WTC11 (cell line): ENCODE measurements around the gene DCBLD2. TPM values are rescaled to one million over a fixed set of nuclear protein-coding genes. Genes with fewer than 3 reads are reported as not detected.

Experiments
- ATAC-seq: fragments of 200-7000 bp; cut with Tn5 transposase; 2 replicates; pipeline ENCODE4 v1.10.0; 2021; ENCODE audit warnings: mild to moderate bottlenecking, moderate library complexity
- CTCF ChIA-PET: fragments of 300-600 bp; sonication (Branson Sonifier 250); formaldehyde crosslinking; loops from one replicate; lab custom pipeline; 2021; ENCODE audit warnings: antibody characterized with exemption; lab: Charles Lee
- POLR2A ChIA-PET: fragments of 350-600 bp; sonication (Branson Sonifier 250); formaldehyde crosslinking; loops from one replicate; lab custom pipeline; 2021; ENCODE audit warnings: antibody characterized with exemption; lab: Charles Lee
- DNase-seq: peaks from one replicate; pipeline ENCODE4 v3.0.0; 2021; ENCODE audit warnings: low spot score
- H3K27ac Mint-ChIP-seq: 2 replicates; pipeline ENCODE4 v1.8.0; 2021; ENCODE audit warnings: mixed read lengths
- H3K27me3 Mint-ChIP-seq: 2 replicates; pipeline ENCODE4 v1.8.0; 2021; ENCODE audit warnings: low read depth, mild to moderate bottlenecking, moderate library complexity, mixed read lengths
- H3K36me3 Mint-ChIP-seq: 2 replicates; pipeline ENCODE4 v1.8.0; 2021; ENCODE audit warnings: mixed read lengths
- H3K4me1 Mint-ChIP-seq: 2 replicates; pipeline ENCODE4 v1.8.0; 2022; ENCODE audit warnings: mixed read lengths
- H3K4me3 Mint-ChIP-seq: 2 replicates; pipeline ENCODE4 v1.8.0; 2021; ENCODE audit warnings: mild to moderate bottlenecking, moderate library complexity, mixed read lengths
- H3K9me3 Mint-ChIP-seq: 2 replicates; pipeline ENCODE4 v1.8.0; 2021; ENCODE audit warnings: mixed read lengths
- ARID4B ChIP-seq: sonication (generic); formaldehyde crosslinking; IDR thresholded peaks from 2 replicates; pipeline ENCODE4 v1.8.0; 2023; ENCODE audit warnings: missing genetic modification reagents, mild to moderate bottlenecking, borderline replicate concordance
- CREB1 ChIP-seq: sonication (generic); formaldehyde crosslinking; IDR thresholded peaks from 2 replicates; pipeline ENCODE4 v1.8.0; 2023; ENCODE audit warnings: mild to moderate bottlenecking, missing genetic modification reagents
- CREM ChIP-seq: sonication (generic); formaldehyde crosslinking; IDR thresholded peaks from 2 replicates; pipeline ENCODE4 v1.8.1; 2022; ENCODE audit warnings: mild to moderate bottlenecking, missing genetic modification reagents, moderate library complexity
- ESRRA ChIP-seq: sonication (generic); formaldehyde crosslinking; IDR thresholded peaks from 2 replicates; pipeline ENCODE4 v1.8.1; 2022; ENCODE audit warnings: mild to moderate bottlenecking, missing genetic modification reagents, borderline replicate concordance
- FOXP1 ChIP-seq: sonication (generic); formaldehyde crosslinking; IDR thresholded peaks from 2 replicates; pipeline ENCODE4 v1.8.0; 2022; ENCODE audit warnings: missing genetic modification reagents, mild to moderate bottlenecking, moderate library complexity, borderline replicate concordance
- GRHL2 ChIP-seq: fragments of 250-450 bp; sonication (Bioruptor Pico); IDR thresholded peaks from 2 replicates; pipeline ENCODE4 v1.8.0; 2022; ENCODE audit warnings: mild to moderate bottlenecking, moderate library complexity; ENCODE audit not compliant: insufficient replicate concordance, severe bottlenecking
- IRF2 ChIP-seq: sonication (generic); formaldehyde crosslinking; IDR thresholded peaks from 2 replicates; pipeline ENCODE4 v1.8.0; 2022; ENCODE audit warnings: low read depth, missing genetic modification reagents, borderline replicate concordance
- MXD4 ChIP-seq: fragments of 250-450 bp; sonication (Bioruptor Pico); IDR thresholded peaks from 2 replicates; pipeline ENCODE4 v1.8.0; 2021; ENCODE audit warnings: mild to moderate bottlenecking, moderate library complexity, borderline replicate concordance
- NR1H2 ChIP-seq: sonication (generic); formaldehyde crosslinking; IDR thresholded peaks from 2 replicates; pipeline ENCODE4 v1.9.0; 2021; ENCODE audit warnings: mild to moderate bottlenecking, moderate library complexity, missing genetic modification reagents
- PREB ChIP-seq: sonication (generic); formaldehyde crosslinking; IDR thresholded peaks from 2 replicates; pipeline ENCODE4 v1.8.1; 2022; ENCODE audit warnings: mild to moderate bottlenecking, missing genetic modification reagents, moderate library complexity, borderline replicate concordance
- SMAD3 ChIP-seq: sonication (generic); formaldehyde crosslinking; IDR thresholded peaks from 2 replicates; pipeline ENCODE4 v1.8.0; 2022; ENCODE audit warnings: missing genetic modification reagents, mild to moderate bottlenecking, borderline replicate concordance
- TP53 ChIP-seq: sonication (generic); formaldehyde crosslinking; IDR thresholded peaks from 2 replicates; pipeline ENCODE4 v1.8.1; 2023; ENCODE audit warnings: mild to moderate bottlenecking, missing genetic modification reagents
- ZMAT4 ChIP-seq: fragments of 250-450 bp; sonication (Bioruptor Pico); IDR thresholded peaks from 2 replicates; pipeline ENCODE4 v1.9.0; 2021; ENCODE audit warnings: mild to moderate bottlenecking
- ZNF121 ChIP-seq: sonication (generic); formaldehyde crosslinking; IDR thresholded peaks from 2 replicates; pipeline ENCODE4 v1.8.0; 2023; ENCODE audit warnings: missing genetic modification reagents
- ZNF219 ChIP-seq: sonication (generic); formaldehyde crosslinking; IDR thresholded peaks from 2 replicates; pipeline ENCODE4 v1.8.0; 2023; ENCODE audit warnings: missing genetic modification reagents, mild to moderate bottlenecking, borderline replicate concordance
- ZNF232 ChIP-seq: sonication (generic); formaldehyde crosslinking; IDR thresholded peaks from 2 replicates; pipeline ENCODE4 v1.8.0; 2022; ENCODE audit warnings: mild to moderate bottlenecking, missing genetic modification reagents
- ZNF263 ChIP-seq: sonication (generic); formaldehyde crosslinking; IDR thresholded peaks from 2 replicates; pipeline ENCODE4 v1.8.1; 2022; ENCODE audit warnings: low read depth, mild to moderate bottlenecking, moderate library complexity, missing genetic modification reagents
- ZNF281 ChIP-seq: sonication (generic); formaldehyde crosslinking; IDR thresholded peaks from 2 replicates; pipeline ENCODE4 v1.8.0; 2023; ENCODE audit warnings: mild to moderate bottlenecking, missing genetic modification reagents
- ZNF317 ChIP-seq: sonication (generic); formaldehyde crosslinking; IDR thresholded peaks from 2 replicates; pipeline ENCODE4 v1.8.1; 2023; ENCODE audit warnings: low read depth, mild to moderate bottlenecking, moderate library complexity, missing genetic modification reagents, borderline replicate concordance
- ZNF671 ChIP-seq: fragments of 250-450 bp; sonication (Bioruptor Pico); IDR thresholded peaks from 2 replicates; pipeline ENCODE4 v1.8.0; 2021; ENCODE audit warnings: mild to moderate bottlenecking
- total RNA-seq: library from RNA; stranded (reverse); gene quantifications from 3 replicates; pipeline ENCODE4 v1.2.3, GENCODE V29; 2021

The DCBLD2 gene
- total RNA-seq, 1 experiment from 2014 or later: 47.9 TPM

GRCh38 chr3:98920166-98920565 lies 18.7 kb upstream of the DCBLD2 start (continued):
- TF ChIP-seq PREB (CRISPR knock-in tag) (no peak), CREB1 (CRISPR knock-in tag) (no peak)
- TF ChIP-seq, all 79 proteins: peak for 0

GRCh38 chr3:98918586-98918985 lies 17.1 kb upstream of the DCBLD2 start:
- TF ChIP-seq MXD4 (CRISPR knock-in tag) (no peak), ZNF121 (no peak), ESRRA (CRISPR knock-in tag) (no peak), ZNF317 (no peak), ZNF263 (no peak), ZNF281 (no peak), ZMAT4 (no peak), SMAD3 (CRISPR knock-in tag) (no peak), GRHL2 (CRISPR knock-in tag) (no peak), IRF2 (no peak), CREM (CRISPR knock-in tag) (no peak), NR1H2 (no peak), ZNF219 (CRISPR knock-in tag) (no peak), TP53 (CRISPR knock-in tag) (no peak), ZNF671 (no peak), ARID4B (CRISPR knock-in tag) (no peak), FOXP1 (CRISPR knock-in tag) (no peak), PREB (CRISPR knock-in tag) (no peak), ZNF232 (CRISPR knock-in tag) (no peak)
- no peak overlapping the region for H3K27ac Mint-ChIP-seq
- H3K27me3 Mint-ChIP-seq: no peaks in the 10 kb centered on the region
- DNase-seq (no peak), ATAC-seq (no peak)
- no peaks in the 10 kb centered on the region for H3K36me3 Mint-ChIP-seq
- CTCF ChIA-PET: no interaction called here
- H3K4me1 Mint-ChIP-seq: no peaks in the 10 kb centered on the region
- POLR2A ChIA-PET: no interaction called here
- H3K9me3 Mint-ChIP-seq: no peaks in the 10 kb centered on the region
- no peak overlapping the region for H3K4me3 Mint-ChIP-seq
